Right ventricle myocardium inferior (tissue), 1 donor: ENCODE results near the gene THOC2. TPM values are rescaled to one million over a fixed set of nuclear protein-coding genes. Genes with fewer than 3 reads are reported as not detected.
"Not testable (repeated sequence)": the region's sequence is repeated elsewhere in the genome, so short reads cannot be mapped to it uniquely, and the experiment has no call there.

Source experiments
- ATAC-seq: fragments of 200-7000 bp; cut with Tn5 transposase; one replicate; pipeline ENCODE4 v1.9.1; 2020; ENCODE audit warnings: mild to moderate bottlenecking, moderate library complexity
- DNase-seq: peaks from one replicate; pipeline ENCODE4 v3.0.0; 2021; ENCODE audit errors: missing footprints
- intact Hi-C: fragments of 100-400 bp; cut with DNase I; formaldehyde crosslinking; loops from one replicate; pipeline ENCODE4 v1.11.0; 2022
- total RNA-seq: library from RNA; stranded (reverse); fragmentation: NEBNext Ultra II Directional; extraction: Animal tissue kit (Norgen Biotek cat#: 25700); gene quantifications from one replicate; pipeline ENCODE4 v1.2.1, GENCODE V29; 2021
- donor health status: DM: no; HTN: yes; CAD: no; lungs with severe emphysema.

Gene THOC2
- total RNA-seq, 1 donor from 2014 or later: 25.4 TPM

- intact Hi-C loops: no loop called here
- DNase-seq (no peak), ATAC-seq (no peak)
Observed at GRCh38 chrX:123607270-123607669, 125.6 kb downstream of the THOC2 start.

GRCh38 chrX:123603491-123603890 is 129.4 kb downstream of the THOC2 start:
- intact Hi-C loops: no loop called here
- ATAC-seq: no peak

GRCh38 chrX:123601437-123601836 is 131.4 kb downstream of the THOC2 start:
- DNase-seq: no peak
- intact Hi-C loops: no loop called here
- ATAC-seq: no peak

More at GRCh38 chrX:123603491-123603890, 129.4 kb downstream of the THOC2 start:
- no peak for DNase-seq

- DNase-seq: no peak
- intact Hi-C loops: no loop called here
- ATAC-seq: no peak
Observed at GRCh38 chrX:123600181-123600580, 132.7 kb downstream of the THOC2 start.

GRCh38 chrX:123590842-123591486 is 141.9 kb downstream of the THOC2 start:
- ATAC-seq (no peak), DNase-seq (no peak)
- intact Hi-C loops: no loop called here

GRCh38 chrX:123588723-123589122 is 144.1 kb downstream of the THOC2 start:
- DNase-seq: no peak
- no peak for ATAC-seq
- intact Hi-C loops: no loop called here

- DNase-seq: no peak
- intact Hi-C loops: no loop called here
- no peak for ATAC-seq
Observed at GRCh38 chrX:123581586-123581985, 151.3 kb downstream of the THOC2 start.

GRCh38 chrX:123580792-123581191 is 152.1 kb downstream of the THOC2 start:
- ATAC-seq (no peak), DNase-seq (no peak)
- intact Hi-C loops: no loop called here

- DNase-seq, ATAC-seq, intact Hi-C loops: not testable (repeated sequence)
Observed at GRCh38 chrX:123574027-123574426, 158.8 kb downstream of the THOC2 start.

- intact Hi-C loops: no loop called here
- no peak for ATAC-seq
Observed at GRCh38 chrX:123570011-123570590, 162.8 kb downstream of the THOC2 start.

GRCh38 chrX:123563167-123563566 is 169.7 kb downstream of the THOC2 start:
- intact Hi-C loops: no loop called here
- no peak for DNase-seq
- no peak for ATAC-seq

More at GRCh38 chrX:123570011-123570590, 162.8 kb downstream of the THOC2 start:
- no peak for DNase-seq

- intact Hi-C loops: no loop called here
- no peak for DNase-seq
- no peak for ATAC-seq
Observed at GRCh38 chrX:123562342-123563146, 170.3 kb downstream of the THOC2 start.

GRCh38 chrX:123561439-123562215 is 171.2 kb downstream of the THOC2 start:
- intact Hi-C loops: no loop called here
- ATAC-seq: no peak
- no peak for DNase-seq

- DNase-seq (no peak), ATAC-seq (no peak)
- intact Hi-C loops: no loop called here
Observed at GRCh38 chrX:123550829-123551228, 182.0 kb downstream of the THOC2 start.

Other genes starting within 250 kb of the THOC2 start
- 21.4 TPM for gene XIAP, start 127.0 kb upstream of the THOC2 start, total RNA-seq
- 32.9 TPM for gene STAG2, start 228.7 kb upstream of the THOC2 start, total RNA-seq